ENCODE results near the gene BRD9. TPM values are rescaled to one million over a fixed set of nuclear protein-coding genes. Genes with fewer than 3 reads are reported as not detected.
"Not testable (repeated sequence)": the region's sequence is repeated elsewhere in the genome, so short reads cannot be mapped to it uniquely, and the experiment has no call there.

Gene BRD9
- total and polyA plus RNA-seq, 12 donors = 11.3 to 39.5 (median 26.6) TPM

- WGBS, 4 donors = 84 to 94% (median 88%) methylated on average over 13 to 14 of the region's 14 CpGs
- TF ChIP-seq POLR2A (IDR thresholded peaks at IDR 0.05) (no peak), CTCF (IDR thresholded peaks at IDR 0.05) (no peak)
- Histone ChIP-seq H3K27me3 (no peaks in the 10 kb centered on the region), H3K36me3 (replicated peaks in 1 of 2) (no peaks in the 10 kb centered on the region), H3K4me1 (replicated peaks in 1 of 2) (no peaks in the 10 kb centered on the region), H3K27ac (no peak overlapping the region), H3K4me3 (no peak overlapping the region), H3K9me3 (replicated peaks in 1 of 3) (no peaks in the 10 kb centered on the region)
- peak in 1 of 7 donors; percentile 33 for DNase-seq
- intact Hi-C loops (cut with DNase I) = no loop called here
Observed at GRCh38 chr5:916441-917293, 24.1 kb upstream of the BRD9 start.

GRCh38 chr5:915946-916345, 23.3 kb upstream of the BRD9 start:
- DNase-seq = peak in 1 of 7 donors; percentile 27
- 89 to 98% (median 95%) methylated on average over 6 to 12 of the region's 12 CpGs for WGBS, 4 donors

GRCh38 chr5:915346-915745, 22.7 kb upstream of the BRD9 start:
- H3K27me3 ChIP-seq; H3K4me1 ChIP-seq (replicated peaks in 1 of 2); H3K36me3 ChIP-seq (replicated peaks in 1 of 2); H3K9me3 ChIP-seq (replicated peaks in 1 of 3); H3K27ac ChIP-seq; intact Hi-C loops (cut with DNase I); H3K4me3 ChIP-seq: not testable (repeated sequence)
- DNase-seq = peak in 1 of 7 donors; percentile 24
- WGBS, 4 donors = 94 to 100% (median 95%) methylated on average over 1 to 12 of the region's 12 CpGs

More at GRCh38 chr5:915946-916345, 23.3 kb upstream of the BRD9 start:
- intact Hi-C loops (cut with DNase I) = no loop called here
- H3K36me3 ChIP-seq (replicated peaks in 1 of 2) = no peaks in the 10 kb centered on the region
- H3K27me3 ChIP-seq = no peaks in the 10 kb centered on the region
- no peak for TF ChIP-seq CTCF (IDR thresholded peaks at IDR 0.05)
- no peak for TF ChIP-seq POLR2A (IDR thresholded peaks at IDR 0.05)
- no peaks in the 10 kb centered on the region for H3K9me3 ChIP-seq (replicated peaks in 1 of 3)
- H3K4me1 ChIP-seq (replicated peaks in 1 of 2) = no peaks in the 10 kb centered on the region
- no peak overlapping the region for H3K4me3 ChIP-seq
- no peak overlapping the region for H3K27ac ChIP-seq

GRCh38 chr5:914612-915011, 22.0 kb upstream of the BRD9 start:
- WGBS, 4 donors = 85 to 94% (median 89%) methylated on average over 7 of the region's 7 CpGs
- no peak overlapping the region for H3K27ac ChIP-seq
- H3K27me3 ChIP-seq = no peaks in the 10 kb centered on the region
- no peak overlapping the region for H3K4me3 ChIP-seq
- no peaks in the 10 kb centered on the region for H3K4me1 ChIP-seq (replicated peaks in 1 of 2)
- peak in 1 of 7 donors; percentile 23 for DNase-seq
- intact Hi-C loops (cut with DNase I) = no loop called here
- H3K36me3 ChIP-seq (replicated peaks in 1 of 2) = no peaks in the 10 kb centered on the region
- TF ChIP-seq POLR2A (IDR thresholded peaks at IDR 0.05) = no peak
- TF ChIP-seq CTCF (IDR thresholded peaks at IDR 0.05) = no peak
- no peaks in the 10 kb centered on the region for H3K9me3 ChIP-seq (replicated peaks in 1 of 3)

GRCh38 chr5:914174-914573, 21.6 kb upstream of the BRD9 start:
- DNase-seq = peak in 1 of 7 donors; percentile 39
- 88 to 97% (median 96%) methylated on average over 14 of the region's 14 CpGs for WGBS, 4 donors
- TF ChIP-seq CTCF (IDR thresholded peaks at IDR 0.05) (no peak), POLR2A (IDR thresholded peaks at IDR 0.05) (no peak)

More at GRCh38 chr5:914174-914573, 21.6 kb upstream of the BRD9 start:
- Histone ChIP-seq H3K9me3 (replicated peaks in 1 of 3) (no peaks in the 10 kb centered on the region), H3K36me3 (replicated peaks in 1 of 2) (no peaks in the 10 kb centered on the region), H3K4me3 (no peak overlapping the region), H3K27me3 (no peaks in the 10 kb centered on the region), H3K27ac (no peak overlapping the region), H3K4me1 (replicated peaks in 1 of 2) (no peaks in the 10 kb centered on the region)
- intact Hi-C loops (cut with DNase I) = no loop called here

Measured in adrenal gland (tissue), 12 donors.